ENCODE data around the gene OSBPL10.
"Not testable (repeated sequence)": the region's sequence is repeated elsewhere in the genome, so short reads cannot be mapped to it uniquely, and the experiment has no call there.

The OSBPL10 gene

DNA sequence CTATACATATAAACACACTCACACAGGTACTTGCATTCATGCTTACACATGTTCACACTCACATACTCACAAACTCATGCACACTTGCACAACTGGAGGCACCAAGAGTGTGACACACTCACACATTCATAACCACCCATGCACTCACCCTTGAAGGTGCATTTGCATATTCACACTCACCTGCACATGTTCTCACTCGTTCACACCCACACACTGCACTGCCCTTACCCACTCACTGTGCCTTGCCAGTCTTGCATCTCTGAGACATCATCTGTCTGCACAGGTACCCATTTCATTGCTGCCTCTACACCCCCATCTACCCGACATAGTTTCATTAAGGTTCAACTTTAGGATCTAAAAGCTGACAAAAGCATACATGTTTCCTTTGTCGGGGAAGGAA is 95.8 kb downstream of the OSBPL10 start:
- no peak for DNase-seq

- no peak for DNase-seq
Measured at GRCh38 chr3:31884251-31884650, 96.8 kb downstream of the OSBPL10 start.

DNA sequence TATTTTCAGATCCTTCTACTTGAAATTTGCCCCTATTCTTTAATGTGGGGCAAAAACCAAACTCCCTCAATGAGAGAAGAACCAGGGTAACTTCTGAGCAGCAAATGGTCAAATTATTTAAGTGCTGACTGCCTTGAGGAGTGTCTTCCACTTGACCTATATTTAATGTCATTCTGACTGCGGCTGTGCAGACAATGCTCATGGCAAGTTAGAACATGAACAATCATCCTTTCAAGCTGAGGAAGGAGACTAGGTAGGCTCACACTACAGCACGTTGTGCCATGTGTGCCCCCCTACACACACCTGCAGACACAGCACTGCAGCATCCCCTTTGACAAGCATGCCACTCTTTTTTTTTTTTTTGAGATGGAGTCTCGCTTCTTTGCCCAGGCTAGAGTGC is 98.2 kb downstream of the OSBPL10 start:
- DNase-seq, result no peak

DNA sequence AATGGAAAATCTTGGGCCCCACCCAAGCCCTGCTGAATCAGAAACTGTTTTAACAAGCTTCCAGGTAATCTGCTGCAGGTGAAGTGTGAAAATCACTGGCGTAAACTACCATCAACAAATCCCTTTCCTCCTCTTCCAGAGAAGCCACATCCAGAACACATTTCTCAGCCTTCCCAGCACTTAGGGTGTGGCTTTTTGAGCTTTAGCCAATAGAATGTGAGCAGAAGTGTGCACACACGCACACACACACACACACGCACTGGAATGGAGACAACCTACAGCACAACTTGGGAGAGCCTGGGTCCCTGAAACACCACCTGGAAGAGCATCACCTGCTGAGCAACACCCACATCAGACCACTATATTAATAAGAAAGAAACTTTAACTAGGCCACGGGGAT is 98.6 kb downstream of the OSBPL10 start:
- DNase-seq, result no peak

DNA sequence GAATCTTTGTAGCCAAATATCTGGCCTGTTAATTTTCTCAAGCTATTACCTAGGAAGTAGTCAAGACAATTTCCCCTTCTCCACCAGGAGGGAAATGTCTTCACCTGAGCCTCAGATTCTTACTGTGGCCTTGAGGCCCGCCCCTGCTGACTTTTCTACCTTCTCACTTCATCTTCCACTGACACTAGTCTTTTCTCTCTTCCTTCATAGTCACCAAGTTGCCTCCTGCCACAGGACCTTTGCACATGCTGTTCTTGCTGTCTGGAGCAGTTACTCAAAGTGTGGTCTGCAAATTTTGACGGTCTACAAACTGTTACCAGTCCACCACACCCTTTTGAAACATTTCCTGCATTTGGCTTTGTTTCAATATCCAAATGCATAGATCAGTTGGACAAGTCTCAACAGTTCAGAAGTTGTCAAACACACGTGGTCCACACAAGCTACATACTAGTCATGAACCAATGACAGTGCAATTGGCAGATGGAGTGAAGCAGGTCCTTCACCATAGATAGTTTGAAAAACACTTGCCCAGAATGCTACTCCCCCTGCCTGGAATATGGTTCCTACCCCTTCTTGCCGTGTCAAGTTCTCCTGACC is 100.5 kb downstream of the OSBPL10 start:
- DNase-seq, result no peak

- no peak for DNase-seq
Measured at GRCh38 chr3:31880020-31880419, 101.0 kb downstream of the OSBPL10 start.

DNA sequence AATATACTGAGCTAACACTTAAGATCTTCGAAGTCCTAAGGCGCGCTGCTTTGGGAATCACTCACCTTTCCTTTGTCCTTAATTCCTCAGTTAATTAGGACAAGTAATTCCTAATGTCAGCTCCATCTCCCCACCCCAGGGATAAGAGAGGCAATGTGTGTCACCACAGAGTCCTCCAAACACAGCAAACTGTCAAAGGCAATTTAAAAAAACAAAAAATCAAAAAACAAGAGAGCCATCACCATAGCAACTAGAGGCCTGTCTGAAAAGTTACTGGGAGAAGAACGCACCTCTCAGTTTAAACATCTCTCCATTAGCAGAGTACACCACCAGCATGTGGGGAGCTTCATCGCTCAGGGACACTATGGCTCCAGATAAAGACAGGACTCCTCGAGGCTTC is 101.7 kb downstream of the OSBPL10 start:
- no peak for DNase-seq

- DNase-seq, result no peak
Measured at GRCh38 chr3:31878231-31878838, 102.7 kb downstream of the OSBPL10 start.

- no peak for DNase-seq
Measured at GRCh38 chr3:31876331-31876730, 104.7 kb downstream of the OSBPL10 start.

- DNase-seq, result no peak
Measured at GRCh38 chr3:31875437-31875836, 105.6 kb downstream of the OSBPL10 start.

- DNase-seq, result no peak
Measured at GRCh38 chr3:31873254-31873820, 107.7 kb downstream of the OSBPL10 start.

DNA sequence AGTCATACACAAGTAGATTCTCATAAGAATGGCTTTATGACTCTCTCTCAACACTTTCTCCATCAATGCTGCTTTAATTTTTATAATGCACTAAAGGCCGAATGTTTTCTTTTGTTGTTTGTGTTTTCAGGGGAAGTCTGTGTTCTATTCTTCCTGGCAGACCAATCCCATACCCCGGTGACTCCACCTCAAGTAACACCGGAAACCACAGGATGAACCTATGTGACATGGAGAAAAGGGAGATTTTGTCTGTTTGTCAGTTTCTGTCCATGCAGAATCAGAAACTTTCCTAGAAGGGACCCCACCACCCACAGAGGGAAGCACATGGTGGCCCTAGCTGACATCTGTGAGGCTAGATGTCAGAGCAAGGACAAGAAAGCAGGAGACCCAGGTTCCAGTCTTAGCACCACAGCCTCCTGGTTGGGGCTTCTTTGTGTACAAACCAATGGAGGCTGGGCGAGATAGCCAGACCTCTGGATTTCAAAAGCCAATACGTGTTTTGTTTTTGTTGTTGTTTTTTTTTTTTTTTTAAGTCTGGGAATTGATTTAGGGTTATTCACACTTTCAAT is 109.0 kb downstream of the OSBPL10 start:
- DNase-seq, result no peak

DNA sequence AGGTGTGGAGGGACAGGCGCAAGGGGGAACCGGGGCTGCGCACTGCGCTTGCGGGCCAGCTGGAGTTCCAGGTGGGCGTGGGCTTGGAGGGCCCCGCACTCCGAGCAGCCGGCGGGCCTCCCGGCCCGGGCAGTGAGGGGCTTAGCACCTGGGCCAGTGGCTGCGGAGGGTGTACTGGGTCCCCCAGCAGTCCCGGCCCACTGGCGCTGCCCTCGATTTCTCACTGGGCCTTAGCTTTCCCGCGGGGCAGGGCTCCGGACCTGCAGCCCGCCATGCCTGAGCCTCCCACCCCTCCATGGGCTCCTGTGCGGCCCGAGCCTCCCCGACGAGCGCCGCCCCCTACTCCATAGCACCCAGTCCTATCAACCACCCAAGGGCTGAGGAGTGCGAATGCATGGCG is 111.0 kb downstream of the OSBPL10 start:
- not testable (repeated sequence) for DNase-seq

GRCh38 chr3:31868236-31868635 is 112.8 kb downstream of the OSBPL10 start:
- DNase-seq, result no peak

DNA sequence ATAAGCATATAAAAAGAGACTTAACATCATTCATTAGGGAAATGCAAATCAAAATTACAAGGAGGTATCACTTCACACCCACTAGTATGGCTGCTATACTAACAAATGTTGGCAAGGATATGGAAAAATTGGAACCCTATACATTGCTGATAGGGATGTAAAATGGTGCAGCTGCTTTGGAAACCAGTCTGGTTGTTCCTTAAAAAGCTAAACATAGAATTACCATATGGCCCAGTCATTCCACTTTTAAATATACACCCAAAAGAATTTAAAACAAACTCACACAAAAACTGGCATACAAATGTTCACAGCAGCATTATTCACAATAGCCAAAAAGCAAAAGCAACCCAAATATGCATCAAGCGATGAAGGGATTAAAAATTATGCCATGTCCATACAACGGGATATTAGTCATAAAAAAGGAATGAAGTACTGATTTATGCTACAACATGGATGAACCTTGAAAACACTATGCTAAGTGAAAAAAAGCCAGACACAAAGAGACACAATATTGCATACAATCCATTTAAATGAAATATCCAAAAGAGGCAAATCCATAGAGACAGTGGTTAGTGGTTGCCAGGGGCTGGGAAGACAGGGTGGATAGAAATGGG is 118.3 kb downstream of the OSBPL10 start:
- DNase-seq, result no peak

- no peak for DNase-seq
Measured at GRCh38 chr3:31861826-31862225, 119.2 kb downstream of the OSBPL10 start.

GRCh38 chr3:31860642-31861041 is 120.4 kb downstream of the OSBPL10 start:
- not testable (repeated sequence) for DNase-seq

- no peak for DNase-seq
Measured at GRCh38 chr3:31859245-31859644, 121.8 kb downstream of the OSBPL10 start.

DNA sequence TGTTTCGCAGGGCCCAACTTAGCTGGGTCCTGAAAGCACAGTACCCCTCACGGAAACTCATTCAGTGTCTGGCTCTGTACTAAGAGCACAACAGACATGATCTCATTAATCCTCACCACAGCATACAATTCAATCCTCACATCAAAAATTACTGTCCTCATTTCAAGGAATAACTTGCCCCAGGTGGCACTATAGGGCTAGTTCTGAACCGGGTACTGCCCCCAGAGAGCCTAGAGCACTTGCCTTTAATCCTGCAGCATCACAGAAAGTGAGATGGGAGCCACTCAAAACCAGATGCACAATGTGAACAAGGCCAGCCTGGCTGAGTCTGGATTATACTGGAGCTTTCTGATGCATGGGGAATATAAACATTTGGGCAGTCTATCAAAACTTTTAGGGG is 122.6 kb downstream of the OSBPL10 start:
- DNase-seq, result no peak

GRCh38 chr3:31853580-31853979 is 127.5 kb downstream of the OSBPL10 start:
- DNase-seq, result no peak

- no peak for DNase-seq
Measured at GRCh38 chr3:31851278-31851677, 129.8 kb downstream of the OSBPL10 start.

DNA sequence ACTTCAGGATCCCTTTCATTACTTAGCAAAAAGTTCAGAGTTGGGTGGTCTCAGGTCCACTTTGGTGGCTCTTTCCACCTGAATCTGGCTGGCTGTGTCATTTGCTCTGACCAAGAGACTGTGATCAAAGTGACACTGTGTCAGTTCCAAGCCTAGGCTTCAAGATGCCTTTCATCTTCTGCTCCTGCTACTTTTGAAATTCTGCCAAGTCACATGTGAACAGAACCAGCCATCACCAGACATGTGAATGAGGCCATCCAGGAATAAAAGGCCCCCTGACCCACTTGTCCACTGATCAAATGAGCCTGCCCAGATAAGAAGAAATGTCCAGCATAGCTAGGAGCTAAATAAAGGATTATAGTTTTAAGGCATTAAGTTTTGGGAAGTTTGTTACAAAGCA is 132.2 kb downstream of the OSBPL10 start:
- no peak for DNase-seq

- no peak for DNase-seq
Measured at GRCh38 chr3:31848163-31848818, 132.8 kb downstream of the OSBPL10 start.
